ENCODE measurements around the gene HSD11B2.

- TF ChIP-seq, protein P1, sequence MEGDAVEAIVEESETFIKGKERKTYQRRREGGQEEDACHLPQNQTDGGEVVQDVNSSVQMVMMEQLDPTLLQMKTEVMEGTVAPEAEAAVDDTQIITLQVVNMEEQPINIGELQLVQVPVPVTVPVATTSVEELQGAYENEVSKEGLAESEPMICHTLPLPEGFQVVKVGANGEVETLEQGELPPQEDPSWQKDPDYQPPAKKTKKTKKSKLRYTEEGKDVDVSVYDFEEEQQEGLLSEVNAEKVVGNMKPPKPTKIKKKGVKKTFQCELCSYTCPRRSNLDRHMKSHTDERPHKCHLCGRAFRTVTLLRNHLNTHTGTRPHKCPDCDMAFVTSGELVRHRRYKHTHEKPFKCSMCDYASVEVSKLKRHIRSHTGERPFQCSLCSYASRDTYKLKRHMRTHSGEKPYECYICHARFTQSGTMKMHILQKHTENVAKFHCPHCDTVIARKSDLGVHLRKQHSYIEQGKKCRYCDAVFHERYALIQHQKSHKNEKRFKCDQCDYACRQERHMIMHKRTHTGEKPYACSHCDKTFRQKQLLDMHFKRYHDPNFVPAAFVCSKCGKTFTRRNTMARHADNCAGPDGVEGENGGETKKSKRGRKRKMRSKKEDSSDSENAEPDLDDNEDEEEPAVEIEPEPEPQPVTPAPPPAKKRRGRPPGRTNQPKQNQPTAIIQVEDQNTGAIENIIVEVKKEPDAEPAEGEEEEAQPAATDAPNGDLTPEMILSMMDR (IDR thresholded peaks at IDR 0.05) = no peak
- no peak for TF ChIP-seq POLR2A (IDR thresholded peaks at IDR 0.05)
Observed at GRCh38 chr16:67449739-67450138, 18.8 kb downstream of the HSD11B2 start.

All from prostate gland (tissue), 2 donors.